Peyer's patch (tissue), 4 donors: ENCODE results near the gene RNF168. TPM values are rescaled to one million over a fixed set of nuclear protein-coding genes. Genes with fewer than 3 reads are reported as not detected.
"Not testable (repeated sequence)": the region's sequence is repeated elsewhere in the genome, so short reads cannot be mapped to it uniquely, and the experiment has no call there.

Experiments used
- DNase-seq, 3 donors: peaks; one replicate each; pipeline ENCODE4 v3.0.0-alpha.2; 2017 to 2019
- H3K27ac ChIP-seq, 4 donors: fragments of 200-600 bp; sonication (generic); one replicate each; pipeline ENCODE4 v1.5.1; 2016 to 2019
- H3K27me3 ChIP-seq, 2 donors: fragments of 200-600 bp; sonication (generic); one replicate each; pipeline ENCODE4 v1.5.1; 2019
- H3K36me3 ChIP-seq, 3 donors: fragments of 200-600 bp; sonication (generic); one replicate each; pipeline ENCODE4 v1.5.1; 2016 to 2019
- H3K4me1 ChIP-seq, 4 donors: fragments of 200-600 bp; sonication (generic); one replicate each; pipeline ENCODE4 v1.5.1; 2016 to 2019
- H3K4me3 ChIP-seq, 4 donors: fragments of 200-600 bp; sonication (generic); 1 replicate in 3 of 4; 2 replicates in 1 of 4; pipeline ENCODE4 v1.5.1; 2016 to 2019; ENCODE audit warnings: mild to moderate bottlenecking in 1 of 4
- H3K9me3 ChIP-seq, 4 donors: fragments of 200-600 bp; sonication (generic); one replicate each; pipeline ENCODE4 v1.5.1; 2016 to 2019; ENCODE audit warnings: mild to moderate bottlenecking in 1 of 4
- CTCF ChIP-seq, 6 experiments: fragments of 450-650 bp in 4 of 6; fragments of 200-600 bp in 2 of 6; sonication (generic) in 1 of 6; IDR thresholded peaks; one replicate each; pipeline ENCODE4 v1.5.1; 2017 to 2019; ENCODE audit warnings: antibody characterized with exemption in 6 of 6, mild to moderate bottlenecking in 3 of 6, moderate library complexity in 1 of 6
- POLR2A ChIP-seq, 2 donors: fragments of 450-650 bp; IDR thresholded peaks; one replicate each; pipeline ENCODE4 v1.5.1; 2017; ENCODE audit warnings: antibody characterized with exemption in 2 of 2, mild to moderate bottlenecking in 2 of 2, moderate library complexity in 2 of 2
- total RNA-seq, 4 donors: library from RNA; depleted of rRNA; stranded (reverse); fragments of >200 nt; gene quantifications; one replicate each; pipeline ENCODE4 v1.1.0, GENCODE V29; 2016

Gene RNF168
- 10 to 100 TPM; 13.3 to 56.1 (median 18.3) TPM for total RNA-seq

GRCh38 chr3:196503196-196504076, at the start of gene RNF168:
Gene RNF168 (minus strand): TSS chr3:196503768. CDS start chr3:196503173, 595 bp downstream.
- H3K4me3 ChIP-seq: peak within 1 kb of the TSS; percentile 68 to 96 (median 91)
- H3K36me3 ChIP-seq: no peaks in the 10 kb centered on the region
- peak within 1 kb of the TSS; percentile 93 to 98 (median 95) for H3K27ac ChIP-seq
- H3K9me3 ChIP-seq: no peaks in the 10 kb centered on the region
- no peak for TF ChIP-seq CTCF (IDR thresholded peaks at IDR 0.05)
- TF ChIP-seq POLR2A (IDR thresholded peaks at IDR 0.05): peak; percentile 81 to 82
- peak; percentile 91 to 97 (median 95) for DNase-seq
- H3K4me1 ChIP-seq: peaks cover 0 to 12% (median 2%) of the 10 kb centered on the region in 4 donors
- no peaks in the 10 kb centered on the region for H3K27me3 ChIP-seq

- H3K9me3 ChIP-seq: peaks cover 0 to 8% (median 0%) of the 10 kb centered on the region in 4 donors
- H3K36me3 ChIP-seq: peaks cover 0 to 11% (median 0%) of the 10 kb centered on the region in 3 donors
- DNase-seq: no peak
- no peaks in the 10 kb centered on the region for H3K27me3 ChIP-seq
- no peak overlapping the region for H3K4me3 ChIP-seq
- TF ChIP-seq CTCF (IDR thresholded peaks at IDR 0.05) (no peak), POLR2A (IDR thresholded peaks at IDR 0.05) (no peak)
- H3K4me1 ChIP-seq: no peaks in the 10 kb centered on the region
- H3K27ac ChIP-seq: no peak overlapping the region
These were observed 48.7 kb upstream of the RNF168 start for GRCh38 chr3:196552253-196552652.

GRCh38 chr3:196550172-196550571, 46.6 kb upstream of the RNF168 start:
- H3K4me1 ChIP-seq, H3K4me3 ChIP-seq, H3K27me3 ChIP-seq, DNase-seq, H3K9me3 ChIP-seq, H3K27ac ChIP-seq: not testable (repeated sequence)
- peaks cover 0 to 11% (median 0%) of the 10 kb centered on the region in 3 donors for H3K36me3 ChIP-seq

- not testable (repeated sequence) for H3K36me3 ChIP-seq, H3K4me3 ChIP-seq, DNase-seq, H3K4me1 ChIP-seq, H3K27ac ChIP-seq, H3K27me3 ChIP-seq, H3K9me3 ChIP-seq
These were observed 45.7 kb upstream of the RNF168 start for GRCh38 chr3:196549312-196549711.

GRCh38 chr3:196547067-196547466, 43.5 kb upstream of the RNF168 start:
- H3K9me3 ChIP-seq: peaks cover 0 to 8% (median 0%) of the 10 kb centered on the region in 4 donors
- DNase-seq: no peak
- no peak overlapping the region for H3K27ac ChIP-seq
- H3K27me3 ChIP-seq: no peaks in the 10 kb centered on the region
- no peak overlapping the region for H3K4me3 ChIP-seq
- H3K4me1 ChIP-seq: no peaks in the 10 kb centered on the region
- TF ChIP-seq CTCF (IDR thresholded peaks at IDR 0.05): no peak
- TF ChIP-seq POLR2A (IDR thresholded peaks at IDR 0.05): no peak
- no peaks in the 10 kb centered on the region for H3K36me3 ChIP-seq

GRCh38 chr3:196546537-196546936, 43.0 kb upstream of the RNF168 start:
- TF ChIP-seq CTCF (IDR thresholded peaks at IDR 0.05) (no peak), POLR2A (IDR thresholded peaks at IDR 0.05) (no peak)
- no peak for DNase-seq
- Histone ChIP-seq H3K4me1 (no peaks in the 10 kb centered on the region), H3K27ac (no peak overlapping the region), H3K27me3 (no peaks in the 10 kb centered on the region), H3K36me3 (no peaks in the 10 kb centered on the region), H3K4me3 (no peak overlapping the region), H3K9me3 (peaks cover 0 to 8% (median 0%) of the 10 kb centered on the region in 4 donors)
